ENCODE measurements around the gene SGPP2. TPM values are rescaled to one million over a fixed set of nuclear protein-coding genes. Genes with fewer than 3 reads are reported as not detected.
"Not testable (repeated sequence)": the region's sequence is repeated elsewhere in the genome, so short reads cannot be mapped to it uniquely, and the experiment has no call there.

The SGPP2 gene
- total and polyA plus RNA-seq, 10 donors, result 0.13 to 3.1 (median 1.9) TPM

GRCh38 chr2:222575618-222576017 lies 151.3 kb downstream of the SGPP2 start:
- Histone ChIP-seq H3K36me3 (peaks cover 0 to 62% (median 15%) of the 10 kb centered on the region in 6 donors), H3K9me3 (no peaks in the 10 kb centered on the region), H3K27me3 (replicated peaks in 1 of 7) (no peaks in the 10 kb centered on the region), H3K4me1 (no peaks in the 10 kb centered on the region), H3K4me3 (no peak overlapping the region), H3K27ac (no peak overlapping the region)
- intact Hi-C loops (cut with DNase I; ENCODE audit: low total_unique reads), result no loop called here
- TF ChIP-seq POLR2A (IDR thresholded peaks at IDR 0.05) (no peak), POLR2AphosphoS5 (IDR thresholded peaks at IDR 0.05) (no peak), CTCF (IDR thresholded peaks at IDR 0.05 in 8 of 11, conservative IDR thresholded peaks at IDR 0.05 in 3 of 11) (no peak)
- 77 to 91% (median 81%) methylated on average over 2 of the region's 2 CpGs for WGBS, 5 donors
- DNase-seq, result no peak

- TF ChIP-seq POLR2A (IDR thresholded peaks at IDR 0.05), result no peak
- no peak for TF ChIP-seq POLR2AphosphoS5 (IDR thresholded peaks at IDR 0.05)
- no peak for TF ChIP-seq CTCF (IDR thresholded peaks at IDR 0.05 in 8 of 11, conservative IDR thresholded peaks at IDR 0.05 in 3 of 11)
- no peak for DNase-seq
- WGBS, 5 donors, result 87 to 93% (median 92%) methylated on average over 7 of the region's 7 CpGs
Measured at GRCh38 chr2:222576171-222577081, 152.1 kb downstream of the SGPP2 start.

DNA sequence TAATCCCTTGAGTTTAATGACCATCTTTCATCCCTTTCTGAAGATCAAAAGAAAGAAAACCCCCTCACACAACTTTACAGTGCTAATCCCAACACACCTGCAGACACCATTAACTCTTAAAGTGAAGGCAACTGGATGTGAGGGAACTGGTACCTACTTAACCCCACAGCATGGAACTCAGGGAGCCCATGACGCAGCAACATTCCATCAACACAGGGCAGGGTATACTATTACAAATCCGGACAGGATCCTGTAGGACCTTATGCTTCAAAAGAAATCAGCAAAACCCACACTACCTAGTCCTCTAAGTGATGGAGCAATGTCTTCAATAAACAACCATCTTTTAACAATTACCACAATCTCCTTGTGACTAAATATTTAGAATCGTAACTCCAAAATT lies 153.0 kb downstream of the SGPP2 start:
- Histone ChIP-seq H3K9me3 (no peaks in the 10 kb centered on the region), H3K4me1 (peaks cover 0 to 4% (median 0%) of the 10 kb centered on the region in 6 donors), H3K27me3 (replicated peaks in 1 of 7) (no peaks in the 10 kb centered on the region), H3K27ac (no peak overlapping the region), H3K4me3 (no peak overlapping the region), H3K36me3 (peaks cover 0 to 48% (median 5%) of the 10 kb centered on the region in 6 donors)
- 64 to 97% (median 92%) methylated on average over 3 of the region's 3 CpGs for WGBS, 5 donors
- intact Hi-C loops (cut with DNase I; ENCODE audit: low total_unique reads), result no loop called here
- TF ChIP-seq POLR2A (IDR thresholded peaks at IDR 0.05) (no peak), POLR2AphosphoS5 (IDR thresholded peaks at IDR 0.05) (no peak), CTCF (IDR thresholded peaks at IDR 0.05 in 8 of 11, conservative IDR thresholded peaks at IDR 0.05 in 3 of 11) (no peak)
- DNase-seq, result no peak

More at GRCh38 chr2:222576171-222577081, 152.1 kb downstream of the SGPP2 start:
- intact Hi-C loops (cut with DNase I; ENCODE audit: low total_unique reads), result no loop called here
- peaks cover 0 to under 1% (median 0%) of the 10 kb centered on the region in 6 donors for H3K4me1 ChIP-seq
- no peak overlapping the region for H3K27ac ChIP-seq
- H3K36me3 ChIP-seq, result peaks cover 0 to 54% (median 8%) of the 10 kb centered on the region in 6 donors
- no peak overlapping the region for H3K4me3 ChIP-seq
- H3K27me3 ChIP-seq (replicated peaks in 1 of 7), result no peaks in the 10 kb centered on the region
- H3K9me3 ChIP-seq, result no peaks in the 10 kb centered on the region

DNA sequence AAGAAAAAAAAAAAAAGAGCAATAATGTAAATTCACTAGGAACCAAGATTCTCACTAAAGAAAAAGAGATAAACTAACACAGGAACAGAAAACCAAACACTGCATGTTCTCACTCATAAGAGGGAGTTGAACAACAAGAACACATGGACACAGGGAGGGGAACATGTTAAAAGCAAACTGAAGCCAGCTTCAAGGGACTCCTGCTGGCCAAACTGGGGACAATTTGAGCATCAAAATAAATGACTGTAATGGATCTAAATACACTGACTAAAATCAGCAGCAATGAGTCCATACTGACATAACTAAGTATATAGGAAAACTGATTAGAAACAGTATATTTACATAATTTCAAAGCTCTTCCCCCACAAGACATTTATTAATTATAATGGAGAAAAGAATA lies 158.6 kb downstream of the SGPP2 start:
- intact Hi-C loops (cut with DNase I; ENCODE audit: low total_unique reads), result no loop called here
- TF ChIP-seq CTCF (IDR thresholded peaks at IDR 0.05 in 8 of 11, conservative IDR thresholded peaks at IDR 0.05 in 3 of 11) (no peak), POLR2A (IDR thresholded peaks at IDR 0.05) (no peak), POLR2AphosphoS5 (IDR thresholded peaks at IDR 0.05) (no peak)
- no peak for DNase-seq
- H3K27me3 ChIP-seq (replicated peaks in 1 of 7), result no peaks in the 10 kb centered on the region
- peaks cover 0 to 45% (median 7%) of the 10 kb centered on the region in 6 donors for H3K36me3 ChIP-seq
- no peak overlapping the region for H3K4me3 ChIP-seq
- no peak overlapping the region for H3K27ac ChIP-seq
- H3K4me1 ChIP-seq, result peaks cover 0 to 4% (median 0%) of the 10 kb centered on the region in 6 donors
- H3K9me3 ChIP-seq, result no peaks in the 10 kb centered on the region

GRCh38 chr2:222584589-222584988 lies 160.2 kb downstream of the SGPP2 start:
- H3K4me1 ChIP-seq; H3K9me3 ChIP-seq; H3K27me3 ChIP-seq (replicated peaks in 1 of 7); H3K27ac ChIP-seq; H3K4me3 ChIP-seq; DNase-seq; intact Hi-C loops (cut with DNase I; ENCODE audit: low total_unique reads): not testable (repeated sequence)
- 94 to 97% (median 95%) methylated on average over 8 of the region's 8 CpGs for WGBS, 5 donors
- H3K36me3 ChIP-seq, result peaks cover 0 to 33% (median 5%) of the 10 kb centered on the region in 6 donors
